ENCODE measurements around the gene EMC6.

EMC6 gene

GRCh38 chr17:3678095-3678820 is 9.6 kb downstream of the EMC6 start:
- DNase-seq (ENCODE audit: low read depth, low spot score): no peak
- no peak overlapping the region for H3K4me3 ChIP-seq (ENCODE audit: low read length)

GRCh38 chr17:3678821-3679530 is 10.4 kb downstream of the EMC6 start:
- H3K4me3 ChIP-seq (ENCODE audit: low read length): no peak overlapping the region
- no peak for DNase-seq (ENCODE audit: low read depth, low spot score)

DNA sequence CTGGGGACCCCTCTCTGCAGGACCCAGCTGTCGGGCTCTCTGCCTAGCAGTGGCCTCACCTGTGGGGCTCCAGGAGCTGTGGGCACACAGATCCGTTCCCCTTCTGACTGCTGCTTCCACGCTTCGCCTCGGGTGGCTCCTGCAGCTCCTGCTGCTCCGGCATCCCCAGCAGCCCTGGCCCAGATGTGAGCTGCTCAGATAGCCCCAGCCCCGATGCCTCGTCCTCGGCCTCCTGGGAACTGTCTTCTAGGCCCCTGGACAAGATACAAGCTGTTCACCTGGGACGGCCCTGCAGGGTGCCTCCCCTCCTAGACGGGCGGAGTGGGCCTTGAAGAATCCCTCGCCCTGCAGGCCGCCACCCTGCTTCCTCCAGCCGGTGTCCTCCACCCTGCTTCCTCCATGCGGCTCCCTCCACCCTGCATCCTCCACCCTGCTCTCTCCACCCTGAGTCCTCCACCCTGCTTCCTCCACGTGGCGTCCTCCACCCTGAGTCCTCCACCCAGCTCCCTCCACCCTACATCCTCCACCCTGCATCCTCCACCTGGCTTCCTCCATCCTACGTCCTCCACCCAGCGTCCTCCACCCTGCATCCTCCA is 11.0 kb downstream of the EMC6 start:
- H3K4me3 ChIP-seq (ENCODE audit: low read length): no peak overlapping the region
- DNase-seq (ENCODE audit: low read depth, low spot score): no peak

GRCh38 chr17:3681057-3681456 is 12.4 kb downstream of the EMC6 start:
- H3K4me3 ChIP-seq (ENCODE audit: low read length): no peak overlapping the region
- DNase-seq (ENCODE audit: low read depth, low spot score): no peak

- no peak overlapping the region for H3K4me3 ChIP-seq (ENCODE audit: low read length)
- no peak for DNase-seq (ENCODE audit: low read depth, low spot score)
Measured at GRCh38 chr17:3681565-3681964, 13.0 kb downstream of the EMC6 start.

GRCh38 chr17:3682033-3682432 is 13.4 kb downstream of the EMC6 start:
- DNase-seq (ENCODE audit: low read depth, low spot score): no peak
- no peak overlapping the region for H3K4me3 ChIP-seq (ENCODE audit: low read length)

- no peak overlapping the region for H3K4me3 ChIP-seq (ENCODE audit: low read length)
Measured at GRCh38 chr17:3683054-3683511, 14.5 kb downstream of the EMC6 start.

DNA sequence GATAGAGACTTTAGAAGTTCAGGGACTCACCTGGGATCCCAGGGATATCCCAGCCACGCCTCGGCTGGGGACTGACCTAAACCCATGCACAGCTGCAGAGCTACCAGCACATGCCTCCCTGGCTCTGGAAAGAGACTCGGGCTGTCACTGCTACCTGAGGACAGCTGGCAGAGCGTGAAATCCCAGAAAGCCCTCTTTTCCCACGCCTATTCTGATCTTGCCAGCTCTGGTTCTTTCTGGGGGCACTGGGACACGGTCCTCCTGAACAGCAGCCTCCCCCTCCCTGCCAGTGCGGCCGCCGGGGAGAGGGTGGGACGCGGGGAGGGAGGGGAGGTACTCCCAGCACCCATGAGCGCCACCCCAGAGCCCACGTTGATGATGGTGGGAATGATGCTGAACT is 16.6 kb downstream of the EMC6 start:
- no peak for DNase-seq (ENCODE audit: low read depth, low spot score)
- no peak overlapping the region for H3K4me3 ChIP-seq (ENCODE audit: low read length)

More at GRCh38 chr17:3683054-3683511, 14.5 kb downstream of the EMC6 start:
- DNase-seq (ENCODE audit: low read depth, low spot score): no peak

- no peak overlapping the region for H3K4me3 ChIP-seq (ENCODE audit: low read length)
Measured at GRCh38 chr17:3688027-3688553, 19.5 kb downstream of the EMC6 start.

DNA sequence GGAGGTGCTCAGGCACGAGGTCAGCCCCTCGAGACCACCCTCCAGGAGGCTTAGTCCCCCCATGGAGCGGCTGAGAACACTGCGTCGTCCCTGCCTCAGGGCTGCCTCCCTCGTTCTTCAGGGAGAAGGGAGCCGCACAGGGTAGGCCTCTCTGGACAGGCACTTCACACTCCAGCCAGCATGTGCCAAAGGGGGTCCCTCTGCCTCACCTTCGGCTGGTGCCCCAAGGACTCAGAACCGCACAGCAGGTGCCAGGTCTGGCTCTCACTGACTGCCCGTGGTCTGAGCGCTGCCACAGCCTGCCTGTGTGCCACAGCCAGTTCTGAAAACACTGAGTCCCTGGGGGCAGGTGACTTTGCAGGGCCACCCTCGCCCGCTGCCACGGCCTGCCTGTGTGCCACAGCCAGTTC is 20.2 kb downstream of the EMC6 start:
- no peak overlapping the region for H3K4me3 ChIP-seq (ENCODE audit: low read length)

More at GRCh38 chr17:3688027-3688553, 19.5 kb downstream of the EMC6 start:
- DNase-seq (ENCODE audit: low read depth, low spot score): no peak

DNA sequence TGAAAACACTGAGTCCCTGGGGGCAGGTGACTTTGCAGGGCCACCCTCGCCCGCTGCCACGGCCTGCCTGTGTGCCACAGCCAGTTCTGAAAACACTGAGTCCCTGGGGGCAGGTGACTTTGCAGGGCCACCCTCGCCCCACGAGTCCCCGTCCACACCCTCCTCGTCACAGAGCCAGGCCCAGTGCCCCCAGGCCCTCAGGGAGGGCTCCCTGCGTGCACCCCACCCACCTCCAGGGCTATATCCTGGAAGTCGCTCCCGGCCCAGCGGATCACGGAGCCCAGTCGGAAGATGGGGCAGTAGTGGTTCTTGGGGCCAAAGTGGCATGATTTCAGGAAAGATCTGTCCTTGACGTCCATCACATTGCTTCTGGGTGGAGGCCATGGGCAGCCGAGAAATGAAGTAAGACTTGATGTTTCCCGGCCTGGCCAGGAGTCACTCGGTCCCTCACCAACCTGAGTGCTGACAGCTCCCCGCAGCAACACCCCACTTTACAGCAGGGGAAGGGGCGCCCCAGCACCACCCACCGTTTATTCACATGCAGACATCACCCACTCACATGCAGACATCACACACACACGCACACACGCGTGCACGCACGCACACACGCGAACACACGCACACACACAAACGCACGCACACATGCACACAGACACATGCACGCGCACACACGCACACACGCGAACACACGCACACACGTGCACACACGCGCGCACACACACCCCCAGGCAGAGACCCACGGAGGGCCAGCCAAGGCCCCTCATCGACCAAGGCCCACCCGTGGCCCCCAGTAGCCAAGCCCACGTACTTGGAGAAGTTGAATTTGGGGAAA is 20.9 kb downstream of the EMC6 start:
- no peak overlapping the region for H3K4me3 ChIP-seq (ENCODE audit: low read length)
- no peak for DNase-seq (ENCODE audit: low read depth, low spot score)

More for the DNA sequence above, 20.2 kb downstream of the EMC6 start:
- no peak for DNase-seq (ENCODE audit: low read depth, low spot score)

- DNase-seq (ENCODE audit: low read depth, low spot score): no peak
- H3K4me3 ChIP-seq (ENCODE audit: low read length): no peak overlapping the region
Measured at GRCh38 chr17:3690094-3690715, 21.6 kb downstream of the EMC6 start.

DNA sequence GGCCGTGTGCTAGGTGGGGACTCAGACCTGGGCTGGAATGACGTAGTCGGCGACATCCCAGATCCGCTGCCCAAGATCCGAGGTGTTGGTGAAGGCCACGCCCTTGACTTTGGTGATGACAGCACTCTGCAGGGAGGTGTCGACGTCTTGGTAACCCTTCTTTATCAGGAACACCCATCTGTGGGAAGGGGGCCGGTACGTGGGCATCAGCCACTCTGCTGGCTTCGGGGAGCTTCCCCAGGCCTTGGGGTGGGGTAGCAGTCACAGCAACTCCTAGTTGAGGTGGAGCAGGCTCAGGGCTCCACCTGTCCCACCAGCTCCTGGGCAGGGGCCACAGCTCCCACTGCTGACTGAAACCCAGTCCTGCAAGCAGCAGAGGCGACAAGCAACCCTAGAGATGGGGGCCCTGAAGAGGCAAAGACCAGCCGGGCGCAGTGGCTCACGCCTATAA is 23.0 kb downstream of the EMC6 start:
- H3K4me3 ChIP-seq (ENCODE audit: low read length): no peak overlapping the region
- DNase-seq (ENCODE audit: low read depth, low spot score): no peak

GRCh38 chr17:3692346-3692745 is 23.7 kb downstream of the EMC6 start:
- H3K4me3 ChIP-seq (ENCODE audit: low read length): no peak overlapping the region
- DNase-seq (ENCODE audit: low read depth, low spot score): no peak

DNA sequence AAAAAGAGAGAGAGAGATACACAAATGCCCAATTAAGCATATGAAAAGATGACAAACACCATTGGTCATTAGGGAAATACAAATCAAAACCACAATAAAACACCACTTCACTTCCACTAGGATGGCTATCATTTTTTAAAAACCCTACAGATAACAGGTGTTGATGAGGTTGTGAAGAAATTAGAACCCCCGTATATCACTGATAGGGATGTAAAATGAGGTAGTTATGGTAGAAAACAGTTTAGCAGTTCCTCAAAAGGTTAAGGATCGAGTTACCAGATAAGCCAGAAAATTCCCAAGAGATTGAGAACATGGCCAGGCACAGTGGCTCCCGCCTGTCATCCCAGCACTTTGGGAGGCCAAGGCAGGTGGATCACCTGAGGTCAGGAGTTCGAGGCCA is 24.5 kb downstream of the EMC6 start:
- no peak overlapping the region for H3K4me3 ChIP-seq (ENCODE audit: low read length)
- DNase-seq (ENCODE audit: low read depth, low spot score): no peak

DNA sequence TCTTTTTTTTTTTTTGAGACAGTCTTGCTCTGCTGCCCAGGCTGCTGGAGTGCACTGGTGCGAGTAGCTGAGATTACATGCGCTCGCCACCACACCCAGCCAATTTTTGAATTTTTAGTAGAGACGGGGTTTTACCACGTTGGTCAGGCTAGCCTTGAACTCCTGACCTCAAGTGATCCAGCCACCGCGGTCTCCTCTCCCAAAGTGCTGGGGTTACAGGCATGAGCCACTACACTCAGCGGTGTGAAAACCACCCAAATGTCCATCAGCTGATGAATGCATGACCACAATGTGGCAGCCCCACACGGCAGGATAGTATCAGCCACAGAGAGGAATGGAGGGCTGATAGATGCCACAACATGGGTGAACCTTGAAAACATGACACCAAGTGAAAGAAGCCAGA is 25.2 kb downstream of the EMC6 start:
- no peak for DNase-seq (ENCODE audit: low read depth, low spot score)
- no peak overlapping the region for H3K4me3 ChIP-seq (ENCODE audit: low read length)

GRCh38 chr17:3695129-3695722 is 26.6 kb downstream of the EMC6 start:
- DNase-seq (ENCODE audit: low read depth, low spot score): no peak
- peak overlapping the region; percentile 77 for H3K4me3 ChIP-seq (ENCODE audit: low read length)

- DNase-seq (ENCODE audit: low read depth, low spot score): peak; percentile 55
- H3K4me3 ChIP-seq (ENCODE audit: low read length): peak within 1 kb of the TSS; percentile 77
Measured at GRCh38 chr17:3695723-3696411, 27.3 kb downstream of the EMC6 start, which contains the start of gene P2RX5. Gene P2RX5 (minus strand): TSS chr17:3696155. CDS start chr17:3696005, 150 bp downstream.

Measured in Jurkat, Clone E6-1 (cell line).